ENCODE data around the gene SORBS1. TPM values are rescaled to one million over a fixed set of nuclear protein-coding genes. Genes with fewer than 3 reads are reported as not detected.

Gene SORBS1
- polyA plus RNA-seq, 1 donor from 2014 or later: 39.5 TPM

- no peak overlapping the region for H3K9ac ChIP-seq (ENCODE audit: low read length)
- no peaks in the 10 kb centered on the region for H3K27me3 ChIP-seq (ENCODE audit: insufficient read depth, low read depth, low read length)
- no peak overlapping the region for H3K4me3 ChIP-seq (ENCODE audit: low read length)
- H3K4me2 ChIP-seq (ENCODE audit: low read length): no peak overlapping the region
- H3K9me3 ChIP-seq (ENCODE audit: low read length): no peaks in the 10 kb centered on the region
- H3K36me3 ChIP-seq (ENCODE audit: insufficient read depth, low read length): peaks cover 24% of the 10 kb centered on the region
- no peak overlapping the region for H3K27ac ChIP-seq (ENCODE audit: low read length)
- H3K79me2 ChIP-seq (replicated peaks; ENCODE audit: insufficient read depth, low read length): no peaks in the 10 kb centered on the region
- no peaks in the 10 kb centered on the region for H3K9me2 ChIP-seq (ENCODE audit: insufficient read depth, low read length)
- no peaks in the 10 kb centered on the region for H4K20me1 ChIP-seq (ENCODE audit: insufficient read depth)
- H3F3A ChIP-seq (ENCODE audit: insufficient read depth, low read length, poor library complexity, severe bottlenecking): no peaks in the 10 kb centered on the region
- H2AFZ ChIP-seq (ENCODE audit: low read depth, low read length): no peak overlapping the region
- TF ChIP-seq EP300 (conservative IDR thresholded peaks at IDR 0.05; ENCODE audit: poor library complexity, severe bottlenecking) (no peak), TAF1 (IDR thresholded peaks at IDR 0.05; ENCODE audit: low read depth) (no peak), REST (IDR thresholded peaks at IDR 0.05; ENCODE audit: borderline replicate concordance) (no peak), POLR2AphosphoS5 (IDR thresholded peaks at IDR 0.05) (no peak), MXI1 (conservative IDR thresholded peaks at IDR 0.05; ENCODE audit: poor library complexity, severe bottlenecking) (no peak), EZH2 (IDR thresholded peaks at IDR 0.05; ENCODE audit: borderline replicate concordance, insufficient read depth, low read length, poor library complexity, severe bottlenecking) (no peak), CTCF (IDR thresholded peaks at IDR 0.05; ENCODE audit: poor library complexity, severe bottlenecking) (no peak), SMC3 (conservative IDR thresholded peaks at IDR 0.05; ENCODE audit: poor library complexity) (no peak), RAD21 (conservative IDR thresholded peaks at IDR 0.05) (no peak)
Observed at GRCh38 chr10:95399183-95399582, 162.0 kb downstream of the SORBS1 start.

- no peaks in the 10 kb centered on the region for H3K27me3 ChIP-seq (ENCODE audit: insufficient read depth, low read depth, low read length)
- H3K9ac ChIP-seq (ENCODE audit: low read length): no peak overlapping the region
- no peaks in the 10 kb centered on the region for H3K79me2 ChIP-seq (replicated peaks; ENCODE audit: insufficient read depth, low read length)
- H3K27ac ChIP-seq (ENCODE audit: low read length): no peak overlapping the region
- no peak overlapping the region for H2AFZ ChIP-seq (ENCODE audit: low read depth, low read length)
- H3K9me3 ChIP-seq (ENCODE audit: low read length): no peaks in the 10 kb centered on the region
- H3K4me3 ChIP-seq (ENCODE audit: low read length): no peak overlapping the region
- H3F3A ChIP-seq (ENCODE audit: insufficient read depth, low read length, poor library complexity, severe bottlenecking): no peaks in the 10 kb centered on the region
- H3K36me3 ChIP-seq (ENCODE audit: insufficient read depth, low read length): peaks cover 23% of the 10 kb centered on the region
- TF ChIP-seq SMC3 (conservative IDR thresholded peaks at IDR 0.05; ENCODE audit: poor library complexity) (no peak), EZH2 (IDR thresholded peaks at IDR 0.05; ENCODE audit: borderline replicate concordance, insufficient read depth, low read length, poor library complexity, severe bottlenecking) (no peak), TAF1 (IDR thresholded peaks at IDR 0.05; ENCODE audit: low read depth) (no peak), RAD21 (conservative IDR thresholded peaks at IDR 0.05) (no peak), CTCF (IDR thresholded peaks at IDR 0.05; ENCODE audit: poor library complexity, severe bottlenecking) (no peak), EP300 (conservative IDR thresholded peaks at IDR 0.05; ENCODE audit: poor library complexity, severe bottlenecking) (no peak), MXI1 (conservative IDR thresholded peaks at IDR 0.05; ENCODE audit: poor library complexity, severe bottlenecking) (no peak), POLR2AphosphoS5 (IDR thresholded peaks at IDR 0.05) (no peak), REST (IDR thresholded peaks at IDR 0.05; ENCODE audit: borderline replicate concordance) (no peak)
- H4K20me1 ChIP-seq (ENCODE audit: insufficient read depth): no peaks in the 10 kb centered on the region
- H3K9me2 ChIP-seq (ENCODE audit: insufficient read depth, low read length): no peaks in the 10 kb centered on the region
- no peak overlapping the region for H3K4me2 ChIP-seq (ENCODE audit: low read length)
Observed at GRCh38 chr10:95397747-95398146, 163.4 kb downstream of the SORBS1 start.

Measured in neural cell (in vitro differentiated cells).